Right lobe of liver (tissue), 6 donors: ENCODE measurements around the gene COPS7A. TPM values are rescaled to one million over a fixed set of nuclear protein-coding genes. Genes with fewer than 3 reads are reported as not detected.

ENCODE experiments used
- ATAC-seq, 4 donors: fragments of 200-7000 bp; cut with Tn5 transposase; one replicate each; pipeline ENCODE4 v1.9.1; 2020; ENCODE audit warnings: mild to moderate bottlenecking in 4 of 4, moderate library complexity in 4 of 4
- DNase-seq, 3 donors: peaks; one replicate each; pipeline ENCODE4 v3.0.0-alpha.2; 2020
- H3K27ac ChIP-seq, 3 donors: fragments of 200-600 bp; one replicate each; pipeline ENCODE4 v1.8.0; 2022
- H3K27me3 ChIP-seq, 2 donors: fragments of 200-600 bp; one replicate each; pipeline ENCODE4 v1.8.0; 2022
- H3K36me3 ChIP-seq, 4 donors: fragments of 200-600 bp; sonication (generic) in 1 of 4; one replicate each; pipeline versions ENCODE4 v1.5.1 to v1.8.0; 2017 to 2022; ENCODE audit warnings: control low read depth in 1 of 4
- H3K4me1 ChIP-seq, 4 donors: fragments of 200-600 bp; sonication (generic) in 1 of 4; one replicate each; pipeline versions ENCODE4 v1.5.1 to v1.8.0; 2017 to 2022; ENCODE audit warnings: control low read depth in 1 of 4
- H3K4me3 ChIP-seq, 3 donors: fragments of 200-600 bp; one replicate each; pipeline ENCODE4 v1.8.0; 2022
- H3K9me3 ChIP-seq, 4 donors: fragments of 200-600 bp; sonication (generic) in 1 of 4; one replicate each; pipeline versions ENCODE4 v1.5.1 to v1.8.0; 2017 to 2022; ENCODE audit warnings: control low read depth in 1 of 4
- POLR2A ChIP-seq: fragments of 450-650 bp; IDR thresholded peaks from one replicate; pipeline ENCODE4 v1.6.1; 2017; ENCODE audit warnings: antibody characterized with exemption, mild to moderate bottlenecking
- WGBS: methylation state at CpG from one replicate; pipeline ENCODE4 v1.1.6; 2018; ENCODE audit warnings: low coverage, low lambda C conversion rate; ENCODE audit not compliant: insufficient coverage; ENCODE audit errors: missing lambda C conversion rate; 5-methylcytosine and 5-hydroxymethylcytosine counted together
- intact Hi-C, 2 donors: fragments of 100-400 bp; cut with DNase I; formaldehyde crosslinking; loops; one replicate each; pipeline versions ENCODE4 v1.11.2 to v1.14.1; 2022
- total RNA-seq, 6 experiments: library from RNA; depleted of rRNA in 2 of 6; stranded (reverse); fragments of >200 nt in 2 of 6; fragmentation: NEBNext Ultra II Directional in 3 of 6; extraction: Animal tissue kit (Norgen Biotek cat#: 25700) in 3 of 6; gene quantifications; one replicate each; pipeline versions ENCODE4 v1.1.0 to v1.2.4, GENCODE V29; 2016 to 2023
- TF ChIP-seq, protein P1 (sequence below), 4 donors: fragments of 200-600 bp in 3 of 4; fragments of 450-650 bp in 1 of 4; IDR thresholded peaks; one replicate each; pipeline versions ENCODE4 v1.5.1 to v1.8.0; 2016 to 2022; ENCODE audit warnings: antibody characterized with exemption in 4 of 4, mild to moderate bottlenecking in 2 of 4
- donor health status: DM: no; HTN: yes; CAD: no.
- donor health status: DM: no; HTN: no; CAD: no.
- donor health status: DM: no; HTN: no; CAD: no.
- donor health status: DM: no; HTN: yes; CAD: no.
- donor health status: DM: no; HTN: yes; CAD: no.

Gene COPS7A
- total RNA-seq, 6 experiments from 2014 or later: 26.7 to 49.5 (median 30.6) TPM

DNA sequence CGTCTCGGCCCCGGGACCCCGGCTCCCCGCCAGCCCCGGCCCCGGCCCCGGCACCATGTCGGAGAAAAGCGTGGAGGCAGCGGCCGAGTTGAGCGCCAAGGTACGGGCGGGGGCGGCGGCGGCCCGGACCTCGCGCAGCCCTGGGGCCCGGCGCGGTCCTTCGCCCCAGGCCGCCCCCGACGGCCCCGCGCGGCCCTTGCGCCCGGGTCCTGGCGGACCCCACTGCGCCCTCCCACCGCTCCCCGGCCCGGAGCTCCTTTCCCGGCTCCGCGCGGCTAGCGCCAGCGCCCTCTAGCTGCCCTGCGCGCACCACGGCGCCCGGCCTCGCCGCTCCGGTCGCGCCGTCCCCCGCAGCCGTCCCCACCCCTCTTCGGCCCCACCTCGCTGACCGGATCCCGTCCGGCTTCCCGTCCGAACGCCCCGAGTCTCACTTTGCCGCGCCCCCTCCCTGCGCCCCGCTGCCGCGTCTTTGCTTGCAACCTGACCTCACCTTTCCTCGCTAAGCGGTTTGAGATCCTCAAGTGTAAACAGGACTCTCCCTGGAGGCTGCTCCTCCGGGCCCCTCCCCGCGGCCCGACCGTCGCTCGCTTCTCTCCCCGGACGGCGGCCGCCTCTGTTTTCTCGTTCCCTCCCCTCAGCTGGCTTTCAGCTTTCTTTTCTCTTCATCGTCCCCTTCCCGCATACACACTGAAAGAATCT is 43.0 kb downstream of the COPS7A start:
- H3K4me1 ChIP-seq: peaks cover 0 to 54% (median 10%) of the 10 kb centered on the region in 4 donors

DNA sequence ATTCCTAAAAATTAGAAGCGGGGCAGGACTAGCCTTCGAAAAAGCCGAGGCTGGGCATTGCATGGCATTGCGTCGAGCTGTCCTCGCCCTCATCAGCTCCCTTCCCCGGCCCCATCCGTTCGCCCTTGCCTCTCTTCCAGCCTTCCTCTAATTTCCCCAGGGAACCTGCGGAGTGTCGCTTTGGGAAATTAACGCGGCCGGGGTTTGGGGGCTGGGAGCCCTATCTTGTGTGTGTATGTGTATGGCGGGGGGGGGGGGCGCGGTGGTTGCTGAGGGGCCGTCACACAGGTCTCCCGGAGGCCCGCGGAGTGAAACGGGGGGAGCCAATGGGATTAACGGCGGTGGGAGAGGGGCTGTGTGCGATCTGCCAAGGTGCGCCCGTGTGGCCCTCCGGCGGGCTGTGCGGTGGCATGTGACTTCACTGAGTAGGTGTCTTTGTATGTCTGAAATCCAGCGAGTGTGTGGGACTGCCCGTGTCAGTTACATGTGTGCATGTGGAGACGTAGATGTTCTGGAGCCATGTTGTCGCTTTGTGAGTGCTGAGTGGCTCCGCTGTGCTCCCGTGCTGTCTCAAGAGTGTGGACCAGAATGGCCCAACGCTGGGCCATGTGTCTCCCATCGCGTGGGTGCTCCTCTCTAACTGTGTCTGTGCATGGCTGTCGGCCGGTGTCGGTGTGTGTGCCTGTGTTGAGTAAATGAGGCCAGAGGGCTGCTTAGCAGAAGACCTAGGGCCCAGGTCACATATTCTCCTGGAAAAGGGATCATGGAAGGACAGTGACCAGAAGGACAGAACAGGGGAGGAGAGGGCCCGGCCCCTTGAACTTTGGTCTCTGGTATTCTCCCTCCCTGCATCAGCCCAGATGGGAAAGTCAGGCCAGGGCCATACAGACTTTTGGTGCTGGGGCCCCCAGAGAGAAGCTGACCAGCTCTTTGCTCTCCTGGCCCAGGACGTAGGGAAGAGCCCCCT is 43.8 kb downstream of the COPS7A start:
- 6% methylated on average over 21 of the region's 44 CpGs for WGBS
- intact Hi-C loops: no loop called here
- peak; percentile 30 to 52 (median 39) for ATAC-seq

More for the DNA sequence above, 43.0 kb downstream of the COPS7A start:
- ATAC-seq (peak; percentile 35 to 49 (median 46)), DNase-seq (peak; percentile 82 to 88 (median 85))
- H3K27ac ChIP-seq: peak overlapping the region; percentile 76 to 93 (median 77)
- 0% methylated on average over 14 of the region's 88 CpGs for WGBS
- no peaks in the 10 kb centered on the region for H3K27me3 ChIP-seq
- H3K4me3 ChIP-seq: peak overlapping the region; percentile 79 to 93 (median 85)
- peaks cover 0 to 17% (median 5%) of the 10 kb centered on the region in 4 donors for H3K36me3 ChIP-seq
- no peaks in the 10 kb centered on the region for H3K9me3 ChIP-seq
- TF ChIP-seq, protein P1, sequence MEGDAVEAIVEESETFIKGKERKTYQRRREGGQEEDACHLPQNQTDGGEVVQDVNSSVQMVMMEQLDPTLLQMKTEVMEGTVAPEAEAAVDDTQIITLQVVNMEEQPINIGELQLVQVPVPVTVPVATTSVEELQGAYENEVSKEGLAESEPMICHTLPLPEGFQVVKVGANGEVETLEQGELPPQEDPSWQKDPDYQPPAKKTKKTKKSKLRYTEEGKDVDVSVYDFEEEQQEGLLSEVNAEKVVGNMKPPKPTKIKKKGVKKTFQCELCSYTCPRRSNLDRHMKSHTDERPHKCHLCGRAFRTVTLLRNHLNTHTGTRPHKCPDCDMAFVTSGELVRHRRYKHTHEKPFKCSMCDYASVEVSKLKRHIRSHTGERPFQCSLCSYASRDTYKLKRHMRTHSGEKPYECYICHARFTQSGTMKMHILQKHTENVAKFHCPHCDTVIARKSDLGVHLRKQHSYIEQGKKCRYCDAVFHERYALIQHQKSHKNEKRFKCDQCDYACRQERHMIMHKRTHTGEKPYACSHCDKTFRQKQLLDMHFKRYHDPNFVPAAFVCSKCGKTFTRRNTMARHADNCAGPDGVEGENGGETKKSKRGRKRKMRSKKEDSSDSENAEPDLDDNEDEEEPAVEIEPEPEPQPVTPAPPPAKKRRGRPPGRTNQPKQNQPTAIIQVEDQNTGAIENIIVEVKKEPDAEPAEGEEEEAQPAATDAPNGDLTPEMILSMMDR (IDR thresholded peaks at IDR 0.05): peak; percentile 57 to 80 (median 66)
- TF ChIP-seq POLR2A: no peak
- intact Hi-C loops: no loop called here

DNA sequence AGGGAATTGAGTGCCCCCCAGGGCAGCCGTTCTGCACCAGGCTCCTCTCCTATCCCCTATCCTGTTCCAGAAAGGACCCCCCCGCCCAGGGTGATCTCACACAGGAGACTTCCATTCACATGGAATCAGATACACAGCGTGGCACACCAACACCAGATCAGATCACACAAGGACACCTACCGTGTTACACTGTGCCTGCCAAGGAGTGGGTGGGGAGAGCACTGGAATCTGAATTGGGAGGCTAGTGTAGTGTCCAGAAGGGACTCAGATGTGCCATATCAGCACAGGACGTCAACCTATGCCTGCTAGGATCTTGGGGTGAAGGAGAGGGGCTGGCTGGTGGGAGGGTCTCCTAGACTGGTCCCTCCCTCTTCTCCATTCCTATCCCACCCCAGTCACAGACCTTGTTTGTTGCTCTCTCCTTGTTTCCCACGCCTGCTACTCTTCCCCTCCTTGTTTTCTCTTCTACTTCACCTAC is 44.6 kb downstream of the COPS7A start:
- Histone ChIP-seq H3K9me3 (no peaks in the 10 kb centered on the region), H3K27me3 (no peaks in the 10 kb centered on the region), H3K27ac (peak overlapping the region; percentile 76 to 93 (median 77)), H3K36me3 (peaks cover 0 to 17% (median 5%) of the 10 kb centered on the region in 4 donors), H3K4me3 (peak overlapping the region; percentile 79 to 93 (median 85)), H3K4me1 (peaks cover 0 to 51% (median 8%) of the 10 kb centered on the region in 4 donors)
- ATAC-seq: no peak
- intact Hi-C loops: no loop called here
- WGBS: 11% methylated on average over 3 of the region's 6 CpGs
- DNase-seq: no peak
- TF ChIP-seq POLR2A: no peak
- TF ChIP-seq, protein P1 (IDR thresholded peaks at IDR 0.05): no peak

More for the DNA sequence above, 43.8 kb downstream of the COPS7A start:
- no peaks in the 10 kb centered on the region for H3K9me3 ChIP-seq
- peak; percentile 77 for TF ChIP-seq POLR2A
- TF ChIP-seq, protein P1 (IDR thresholded peaks at IDR 0.05): no peak
- H3K27ac ChIP-seq: peak overlapping the region; percentile 76 to 93 (median 77)
- peaks cover 0 to 17% (median 5%) of the 10 kb centered on the region in 4 donors for H3K36me3 ChIP-seq
- H3K4me1 ChIP-seq: peaks cover 0 to 55% (median 10%) of the 10 kb centered on the region in 4 donors
- no peaks in the 10 kb centered on the region for H3K27me3 ChIP-seq
- DNase-seq: peak; percentile 62 to 87 (median 86)
- peak overlapping the region; percentile 79 to 93 (median 85) for H3K4me3 ChIP-seq

DNA sequence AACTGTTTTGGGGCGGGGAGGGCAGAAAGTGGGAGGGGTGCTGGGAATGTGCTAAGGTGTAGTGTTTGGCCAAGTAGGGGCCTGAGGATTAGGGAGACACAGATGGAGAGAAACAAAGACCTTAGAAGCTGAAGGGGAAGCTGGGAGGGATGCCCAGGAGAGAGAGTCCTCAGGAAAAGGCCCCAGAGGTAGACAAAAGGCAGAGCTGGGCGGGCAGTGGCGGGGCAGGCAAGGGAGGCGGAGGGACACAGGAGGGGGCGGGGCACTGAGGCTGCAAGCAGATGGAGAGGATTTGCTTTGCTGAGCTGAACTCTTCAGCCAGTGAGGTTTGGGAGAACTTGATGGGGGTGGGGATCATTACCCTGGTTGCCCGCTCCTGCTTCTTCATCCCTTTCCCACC is 45.1 kb downstream of the COPS7A start:
- ATAC-seq (no peak), DNase-seq (peak; percentile 61 to 71 (median 66))
- peaks cover 0 to 48% (median 6%) of the 10 kb centered on the region in 4 donors for H3K4me1 ChIP-seq
- H3K36me3 ChIP-seq: peaks cover 0 to 17% (median 5%) of the 10 kb centered on the region in 4 donors
- H3K27ac ChIP-seq: peak overlapping the region in 1 of 3 donors; percentile 93
- intact Hi-C loops: no loop called here
- no peak for TF ChIP-seq POLR2A
- TF ChIP-seq, protein P1 (IDR thresholded peaks at IDR 0.05): no peak
- H3K27me3 ChIP-seq: no peaks in the 10 kb centered on the region
- H3K4me3 ChIP-seq: peak overlapping the region in 2 of 3 donors; percentile 85 to 93
- 57% methylated on average over 4 of the region's 6 CpGs for WGBS
- no peaks in the 10 kb centered on the region for H3K9me3 ChIP-seq
